H1 (cell line): ENCODE measurements around the gene DUSP2.

Source experiments
- EZH2 ChIP-seq: fragments of 200-600 bp; sonication (generic); IDR thresholded peaks from 2 replicates; pipeline ENCODE4 v1.7.1; 2012; ENCODE audit warnings: low read depth, mild to moderate bottlenecking, moderate library complexity, low read length, inconsistent platforms; ENCODE audit not compliant: severe bottlenecking
- NANOG ChIP-seq: IDR thresholded peaks from 2 replicates; pipeline ENCODE4 v1.6.1; 2011; ENCODE audit warnings: low read length, low read depth, mild to moderate bottlenecking, inconsistent platforms; ENCODE audit not compliant: insufficient read depth, poor library complexity, severe bottlenecking
- RBBP5 ChIP-seq: IDR thresholded peaks from 2 replicates; pipeline ENCODE4 v1.7.1; 2012; ENCODE audit warnings: low read depth, mild to moderate bottlenecking, inconsistent platforms, low read length, moderate library complexity, borderline replicate concordance
- TBP ChIP-seq: IDR thresholded peaks from 2 replicates; pipeline ENCODE4 v1.6.1; 2011; ENCODE audit warnings: low read depth, low read length, improper control_type of control experiment
- YY1 ChIP-seq: IDR thresholded peaks from 2 replicates; pipeline ENCODE4 v1.6.1; 2011; ENCODE audit warnings: low read depth, mild to moderate bottlenecking, low read length
- TF ChIP-seq, protein P1 (sequence below), 3 experiments: IDR thresholded peaks; 1 replicate in 2 of 3; 2 replicates in 1 of 3; pipeline versions ENCODE4 v1.5.1 to v1.6.1; 2011; ENCODE audit warnings: low read length in 3 of 3, mild to moderate bottlenecking in 3 of 3, inconsistent platforms in 2 of 3, low read depth in 1 of 3, moderate library complexity in 1 of 3; ENCODE audit not compliant: insufficient read depth in 1 of 3; ENCODE audit errors: control extremely low read depth in 1 of 3
- TF ChIP-seq, protein P2 (sequence below): IDR thresholded peaks from 2 replicates; pipeline ENCODE4 v1.6.1; 2012; ENCODE audit warnings: inconsistent platforms
- TF ChIP-seq, protein P3 (sequence below): IDR thresholded peaks from 2 replicates; pipeline ENCODE4 v1.6.1; 2012; ENCODE audit warnings: low read length, inconsistent platforms
- TF ChIP-seq, protein P4 (sequence below): IDR thresholded peaks from 2 replicates; pipeline ENCODE4 v1.6.1; 2011; ENCODE audit warnings: low read length, improper control_type of control experiment

DNA sequence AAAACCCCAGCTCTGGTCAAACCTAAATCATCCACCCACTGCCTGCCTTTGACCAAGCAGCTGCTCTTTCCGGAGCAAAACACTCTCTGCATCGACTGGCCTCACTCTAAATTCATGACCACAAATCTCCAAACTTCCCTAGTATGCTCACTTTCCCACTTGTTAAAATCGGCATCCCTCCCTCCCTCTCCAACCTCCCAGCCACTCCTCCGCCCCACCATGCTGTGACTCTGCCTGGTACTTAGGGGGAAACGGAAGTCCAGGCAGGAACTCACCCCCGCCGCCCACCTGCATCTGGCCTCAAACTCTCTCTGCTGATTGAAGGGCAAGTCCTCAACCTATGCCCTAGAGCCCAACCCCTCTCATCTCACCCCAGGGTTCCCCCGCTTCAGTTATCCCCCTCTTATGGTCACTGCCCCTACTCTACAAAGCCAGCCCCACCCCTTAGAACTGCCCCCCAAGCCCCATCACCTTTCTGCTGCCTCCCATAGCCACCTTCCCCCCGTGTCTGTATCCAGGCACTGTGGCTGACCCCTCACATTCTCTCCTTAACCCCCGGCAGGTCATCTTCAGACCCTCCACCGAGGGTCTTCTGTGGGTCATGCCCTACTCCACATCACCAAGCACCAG lies 25.0 kb downstream of the DUSP2 start:
- TF ChIP-seq, protein P1, sequence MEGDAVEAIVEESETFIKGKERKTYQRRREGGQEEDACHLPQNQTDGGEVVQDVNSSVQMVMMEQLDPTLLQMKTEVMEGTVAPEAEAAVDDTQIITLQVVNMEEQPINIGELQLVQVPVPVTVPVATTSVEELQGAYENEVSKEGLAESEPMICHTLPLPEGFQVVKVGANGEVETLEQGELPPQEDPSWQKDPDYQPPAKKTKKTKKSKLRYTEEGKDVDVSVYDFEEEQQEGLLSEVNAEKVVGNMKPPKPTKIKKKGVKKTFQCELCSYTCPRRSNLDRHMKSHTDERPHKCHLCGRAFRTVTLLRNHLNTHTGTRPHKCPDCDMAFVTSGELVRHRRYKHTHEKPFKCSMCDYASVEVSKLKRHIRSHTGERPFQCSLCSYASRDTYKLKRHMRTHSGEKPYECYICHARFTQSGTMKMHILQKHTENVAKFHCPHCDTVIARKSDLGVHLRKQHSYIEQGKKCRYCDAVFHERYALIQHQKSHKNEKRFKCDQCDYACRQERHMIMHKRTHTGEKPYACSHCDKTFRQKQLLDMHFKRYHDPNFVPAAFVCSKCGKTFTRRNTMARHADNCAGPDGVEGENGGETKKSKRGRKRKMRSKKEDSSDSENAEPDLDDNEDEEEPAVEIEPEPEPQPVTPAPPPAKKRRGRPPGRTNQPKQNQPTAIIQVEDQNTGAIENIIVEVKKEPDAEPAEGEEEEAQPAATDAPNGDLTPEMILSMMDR (IDR thresholded peaks at IDR 0.05; ENCODE audit: control extremely low read depth in 1 of 3, insufficient read depth in 1 of 3, low read depth in 1 of 3, low read length in 3 of 3): no peak
- TF ChIP-seq, protein P2, sequence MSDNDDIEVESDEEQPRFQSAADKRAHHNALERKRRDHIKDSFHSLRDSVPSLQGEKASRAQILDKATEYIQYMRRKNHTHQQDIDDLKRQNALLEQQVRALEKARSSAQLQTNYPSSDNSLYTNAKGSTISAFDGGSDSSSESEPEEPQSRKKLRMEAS: no peak
- TF ChIP-seq, protein P3, sequence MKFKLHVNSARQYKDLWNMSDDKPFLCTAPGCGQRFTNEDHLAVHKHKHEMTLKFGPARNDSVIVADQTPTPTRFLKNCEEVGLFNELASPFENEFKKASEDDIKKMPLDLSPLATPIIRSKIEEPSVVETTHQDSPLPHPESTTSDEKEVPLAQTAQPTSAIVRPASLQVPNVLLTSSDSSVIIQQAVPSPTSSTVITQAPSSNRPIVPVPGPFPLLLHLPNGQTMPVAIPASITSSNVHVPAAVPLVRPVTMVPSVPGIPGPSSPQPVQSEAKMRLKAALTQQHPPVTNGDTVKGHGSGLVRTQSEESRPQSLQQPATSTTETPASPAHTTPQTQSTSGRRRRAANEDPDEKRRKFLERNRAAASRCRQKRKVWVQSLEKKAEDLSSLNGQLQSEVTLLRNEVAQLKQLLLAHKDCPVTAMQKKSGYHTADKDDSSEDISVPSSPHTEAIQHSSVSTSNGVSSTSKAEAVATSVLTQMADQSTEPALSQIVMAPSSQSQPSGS: no peak
- TF ChIP-seq TBP: no peak
- TF ChIP-seq, protein P4, sequence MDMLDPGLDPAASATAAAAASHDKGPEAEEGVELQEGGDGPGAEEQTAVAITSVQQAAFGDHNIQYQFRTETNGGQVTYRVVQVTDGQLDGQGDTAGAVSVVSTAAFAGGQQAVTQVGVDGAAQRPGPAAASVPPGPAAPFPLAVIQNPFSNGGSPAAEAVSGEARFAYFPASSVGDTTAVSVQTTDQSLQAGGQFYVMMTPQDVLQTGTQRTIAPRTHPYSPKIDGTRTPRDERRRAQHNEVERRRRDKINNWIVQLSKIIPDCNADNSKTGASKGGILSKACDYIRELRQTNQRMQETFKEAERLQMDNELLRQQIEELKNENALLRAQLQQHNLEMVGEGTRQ: no peak
- TF ChIP-seq YY1: no peak
- no peak for TF ChIP-seq RBBP5
- TF ChIP-seq NANOG: no peak
- TF ChIP-seq EZH2: no peak
